PFSK-1 (cell line): ENCODE results near the gene TSC2.

Experiments used
- POLR2AphosphoS5 ChIP-seq: IDR thresholded peaks from 2 replicates; pipeline ENCODE4 v1.6.1; 2012; ENCODE audit warnings: low read depth, mild to moderate bottlenecking, control low read depth, low read length, moderate library complexity
- SIN3A ChIP-seq: IDR thresholded peaks from 2 replicates; pipeline ENCODE4 v1.6.1; 2012; ENCODE audit warnings: mild to moderate bottlenecking, low read length, moderate library complexity, borderline replicate concordance; ENCODE audit not compliant: insufficient read depth
- TAF1 ChIP-seq: IDR thresholded peaks from 2 replicates; pipeline ENCODE4 v1.6.1; 2012; ENCODE audit warnings: low read length, control low read depth, borderline replicate concordance; ENCODE audit not compliant: insufficient read depth
- TF ChIP-seq, protein P1 (sequence below), 2 experiments: IDR thresholded peaks; 2 replicates each; pipeline versions ENCODE4 v1.6.1 to v1.8.0; 2011 to 2012; ENCODE audit warnings: low read depth in 2 of 2, low read length in 2 of 2, control low read depth in 1 of 2, inconsistent platforms in 1 of 2, mild to moderate bottlenecking in 1 of 2, moderate library complexity in 1 of 2; ENCODE audit not compliant: insufficient read depth in 1 of 2

DNA sequence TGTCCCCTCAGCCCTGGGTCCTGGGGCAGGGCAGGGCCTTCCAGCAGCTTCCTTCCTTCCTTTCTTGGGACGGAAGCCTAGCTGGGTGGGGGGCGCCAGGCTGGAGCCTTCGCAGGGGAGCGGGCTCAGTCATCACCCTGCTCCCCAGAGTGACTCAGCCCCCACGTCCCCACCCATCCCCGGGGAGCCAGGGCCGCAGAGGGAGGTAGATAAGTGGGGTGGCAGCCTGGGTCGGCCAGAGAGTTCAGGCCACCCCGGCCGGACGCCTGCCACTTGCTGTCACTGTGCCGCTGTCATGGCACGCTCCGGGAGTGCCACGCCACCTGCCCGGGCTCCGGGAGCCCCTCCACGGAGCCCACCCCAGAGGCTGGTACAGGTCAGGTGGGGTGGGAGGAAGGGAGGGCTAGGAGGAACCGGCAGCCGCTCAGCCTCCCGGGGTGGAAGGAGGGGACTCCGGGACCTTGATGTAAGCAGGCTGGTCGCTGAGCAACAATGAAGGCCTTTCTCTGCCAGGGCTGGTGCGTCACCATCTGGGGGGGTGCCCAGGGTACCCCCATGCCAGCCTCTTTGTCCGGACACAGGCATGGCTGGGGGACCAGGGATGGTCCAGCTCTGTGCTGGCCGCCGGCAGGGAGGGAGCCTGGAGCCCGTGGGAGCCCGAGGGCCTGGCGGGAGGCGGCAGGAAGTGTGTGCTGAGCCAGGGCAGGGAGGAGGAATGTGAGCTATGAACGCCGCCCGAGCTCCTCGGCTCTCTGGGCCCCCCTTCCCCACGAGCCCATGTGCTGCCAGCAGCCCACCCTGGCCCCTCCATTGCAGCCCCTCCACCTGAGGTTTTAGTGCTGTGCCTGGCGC lies 14.5 kb upstream of the TSC2 start:
- TF ChIP-seq POLR2AphosphoS5 (no peak), SIN3A (no peak), TAF1 (no peak)
- TF ChIP-seq, protein P1, sequence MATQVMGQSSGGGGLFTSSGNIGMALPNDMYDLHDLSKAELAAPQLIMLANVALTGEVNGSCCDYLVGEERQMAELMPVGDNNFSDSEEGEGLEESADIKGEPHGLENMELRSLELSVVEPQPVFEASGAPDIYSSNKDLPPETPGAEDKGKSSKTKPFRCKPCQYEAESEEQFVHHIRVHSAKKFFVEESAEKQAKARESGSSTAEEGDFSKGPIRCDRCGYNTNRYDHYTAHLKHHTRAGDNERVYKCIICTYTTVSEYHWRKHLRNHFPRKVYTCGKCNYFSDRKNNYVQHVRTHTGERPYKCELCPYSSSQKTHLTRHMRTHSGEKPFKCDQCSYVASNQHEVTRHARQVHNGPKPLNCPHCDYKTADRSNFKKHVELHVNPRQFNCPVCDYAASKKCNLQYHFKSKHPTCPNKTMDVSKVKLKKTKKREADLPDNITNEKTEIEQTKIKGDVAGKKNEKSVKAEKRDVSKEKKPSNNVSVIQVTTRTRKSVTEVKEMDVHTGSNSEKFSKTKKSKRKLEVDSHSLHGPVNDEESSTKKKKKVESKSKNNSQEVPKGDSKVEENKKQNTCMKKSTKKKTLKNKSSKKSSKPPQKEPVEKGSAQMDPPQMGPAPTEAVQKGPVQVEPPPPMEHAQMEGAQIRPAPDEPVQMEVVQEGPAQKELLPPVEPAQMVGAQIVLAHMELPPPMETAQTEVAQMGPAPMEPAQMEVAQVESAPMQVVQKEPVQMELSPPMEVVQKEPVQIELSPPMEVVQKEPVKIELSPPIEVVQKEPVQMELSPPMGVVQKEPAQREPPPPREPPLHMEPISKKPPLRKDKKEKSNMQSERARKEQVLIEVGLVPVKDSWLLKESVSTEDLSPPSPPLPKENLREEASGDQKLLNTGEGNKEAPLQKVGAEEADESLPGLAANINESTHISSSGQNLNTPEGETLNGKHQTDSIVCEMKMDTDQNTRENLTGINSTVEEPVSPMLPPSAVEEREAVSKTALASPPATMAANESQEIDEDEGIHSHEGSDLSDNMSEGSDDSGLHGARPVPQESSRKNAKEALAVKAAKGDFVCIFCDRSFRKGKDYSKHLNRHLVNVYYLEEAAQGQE (IDR thresholded peaks at IDR 0.05; ENCODE audit: insufficient read depth in 1 of 2, low read depth in 2 of 2, low read length in 2 of 2) = no peak
